GM18508 (cell line): ENCODE measurements around the gene GRPEL2.
"Not testable (repeated sequence)": the region's sequence is repeated elsewhere in the genome, so short reads cannot be mapped to it uniquely, and the experiment has no call there.

ENCODE experiments used
- ATAC-seq: cut with Tn5 transposase; IDR thresholded peaks from one replicate; pipeline ENCODE4 v1.9.1; 2021; ENCODE audit warnings: moderate number of reproducible peaks; ENCODE audit not compliant: insufficient read depth, unreplicated experiment

The GRPEL2 gene

DNA sequence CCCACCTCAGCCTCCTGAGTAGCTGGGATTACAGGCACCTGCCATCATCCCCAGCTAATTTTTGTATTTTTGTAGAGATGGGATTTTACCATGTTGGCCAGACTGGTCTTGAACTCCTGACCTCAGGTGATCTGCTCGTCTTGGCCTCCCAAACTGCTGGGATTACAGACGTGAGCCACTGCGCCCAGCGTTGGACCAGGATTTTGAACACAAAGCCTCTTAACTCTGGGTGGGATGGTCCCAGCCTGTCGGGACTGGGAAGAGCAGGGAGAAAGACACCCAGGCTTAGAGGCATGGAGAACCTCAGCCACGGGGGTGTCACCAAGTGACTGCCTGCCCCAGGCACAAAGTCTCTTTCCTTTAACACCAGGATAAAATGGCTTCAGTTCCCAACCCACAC is 45.8 kb downstream of the GRPEL2 start:
- ATAC-seq = not testable (repeated sequence)

DNA sequence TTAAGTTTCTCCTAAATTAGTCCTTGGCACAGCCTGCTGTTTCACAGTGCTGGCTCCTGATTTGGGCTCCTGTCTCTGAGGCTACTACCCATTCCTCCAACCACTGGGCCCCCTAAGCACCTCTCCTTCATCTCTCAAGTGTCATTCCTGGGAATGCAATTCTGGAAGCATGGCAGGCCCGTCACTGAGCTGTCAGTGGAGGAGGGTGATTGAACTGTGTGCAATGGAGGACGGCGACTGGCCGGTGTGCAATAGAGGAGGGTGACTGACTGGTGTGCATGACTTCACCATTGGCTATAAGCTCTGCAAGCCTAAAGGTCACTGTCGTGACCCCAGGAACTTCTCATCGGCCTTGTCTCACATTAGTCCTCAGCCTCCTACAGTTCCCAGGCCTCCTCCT is 46.2 kb downstream of the GRPEL2 start:
- ATAC-seq = no peak

DNA sequence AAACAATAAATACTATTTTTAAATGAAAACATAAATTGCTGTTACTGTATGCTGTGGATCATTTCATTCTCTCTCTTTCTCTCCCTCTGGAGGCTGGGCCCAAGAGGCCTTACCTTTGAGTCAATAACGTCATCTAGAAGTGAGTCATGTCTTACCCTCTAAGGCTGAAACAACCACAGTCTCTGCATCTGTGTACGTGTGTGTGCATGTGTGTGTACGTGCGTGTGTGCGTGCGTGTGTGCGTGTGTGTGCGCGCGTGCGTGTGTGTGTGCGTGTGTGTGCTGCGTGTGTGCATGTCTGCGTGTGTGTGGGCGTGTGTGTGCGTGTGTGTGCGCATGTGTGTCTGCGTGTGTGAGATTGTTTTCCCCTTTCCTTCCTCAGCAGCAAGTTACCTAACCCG is 47.4 kb downstream of the GRPEL2 start:
- ATAC-seq = no peak

DNA sequence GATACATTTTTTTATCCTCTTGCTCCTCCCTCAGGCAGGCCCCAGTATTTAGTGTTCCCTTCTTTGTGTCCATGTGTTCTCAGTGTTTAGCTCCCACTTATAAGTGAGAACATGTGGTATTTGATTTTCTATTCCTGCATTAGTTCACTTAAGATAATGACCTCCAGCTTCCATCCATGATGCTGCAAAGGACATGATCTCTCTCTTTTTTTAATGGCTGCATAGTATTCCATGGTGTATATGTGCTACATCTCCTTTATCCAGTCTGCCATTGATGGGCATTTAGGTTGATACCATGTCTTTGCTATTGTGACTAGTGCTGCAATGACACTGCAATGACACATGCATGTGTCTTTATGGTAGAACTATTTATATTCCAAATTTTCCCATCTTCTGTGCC is 49.7 kb downstream of the GRPEL2 start:
- not testable (repeated sequence) for ATAC-seq

DNA sequence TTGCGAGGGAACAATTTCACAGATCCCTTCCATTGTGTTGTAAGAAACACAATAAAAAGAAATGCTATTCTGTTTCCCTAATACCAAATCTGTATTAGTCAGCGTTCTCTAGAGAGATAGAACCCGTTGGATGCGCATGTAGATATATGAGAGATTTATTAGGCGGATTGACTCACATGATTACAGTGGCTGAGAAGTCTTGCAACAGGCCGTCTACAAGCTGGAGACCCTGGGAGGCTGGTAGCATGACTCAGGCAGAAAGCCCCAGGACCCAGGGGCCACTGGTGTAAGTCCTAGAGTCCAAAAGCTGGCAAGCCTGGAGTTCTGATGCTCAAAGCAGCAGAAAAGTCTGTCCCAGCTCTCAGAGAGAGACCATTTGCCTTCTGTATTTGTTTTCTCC is 52.2 kb downstream of the GRPEL2 start:
- ATAC-seq = no peak

DNA sequence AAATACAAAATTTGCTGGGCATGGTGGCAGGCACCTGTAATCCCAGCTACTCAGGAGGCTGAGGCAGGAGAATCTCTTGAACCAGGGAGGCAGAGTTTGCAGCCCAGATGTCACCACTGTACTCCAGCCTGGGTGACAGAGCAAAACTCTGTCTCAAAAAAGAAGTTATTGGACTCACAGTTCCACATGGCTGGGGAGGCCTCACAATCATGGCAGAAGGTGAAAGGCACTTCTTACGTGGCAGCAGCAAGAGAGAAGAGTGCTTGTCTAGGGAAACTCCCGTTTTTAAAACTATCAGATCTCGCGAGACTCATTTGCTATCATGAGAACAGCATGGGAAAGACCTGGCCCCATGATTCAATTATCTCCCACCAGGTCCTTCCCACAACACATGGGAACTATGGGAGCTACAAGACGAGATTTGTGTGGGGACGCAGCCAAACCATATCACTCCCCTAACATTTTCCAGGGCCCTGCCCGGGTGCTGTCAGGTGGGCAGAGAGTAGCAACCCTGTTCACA is 53.5 kb downstream of the GRPEL2 start:
- not testable (repeated sequence) for ATAC-seq

DNA sequence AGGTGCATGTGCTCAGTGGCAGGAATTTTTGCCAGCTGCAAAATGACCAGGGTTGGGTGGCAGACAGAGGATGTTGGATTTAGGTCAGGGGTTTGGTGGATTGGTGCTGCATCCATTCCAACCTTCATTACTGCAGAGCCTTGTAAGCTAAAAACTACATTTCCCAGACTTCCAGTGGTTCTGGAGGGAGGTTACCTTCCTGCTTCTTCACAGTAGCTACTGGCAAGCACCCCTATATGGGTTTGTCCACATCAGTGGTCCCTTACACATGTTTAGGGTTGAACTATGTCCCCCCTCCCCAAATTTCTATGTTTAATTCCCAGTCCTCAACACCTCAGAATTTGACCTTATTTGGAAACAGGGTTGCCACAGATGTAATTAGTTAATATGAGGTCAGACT is 54.5 kb downstream of the GRPEL2 start:
- ATAC-seq = no peak

DNA sequence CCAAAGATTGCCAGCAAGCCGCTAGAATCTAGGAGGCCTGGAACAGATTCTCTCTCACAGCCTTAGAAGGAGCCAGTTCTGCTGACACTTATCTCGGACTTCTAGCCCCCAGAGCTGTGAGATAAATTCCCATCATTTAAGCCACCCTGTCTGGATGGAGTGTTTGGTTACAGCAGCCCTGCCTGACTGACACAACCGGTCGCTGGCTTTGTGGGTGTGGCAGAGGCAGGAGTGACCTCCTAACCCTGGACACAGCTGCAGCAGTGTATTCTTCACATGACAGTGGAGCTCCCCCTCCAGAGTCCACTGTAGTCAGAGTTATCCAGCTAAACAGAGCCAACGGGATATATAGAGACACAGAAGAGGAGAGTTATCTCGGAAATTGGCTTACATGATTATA is 55.0 kb downstream of the GRPEL2 start:
- ATAC-seq = no peak

DNA sequence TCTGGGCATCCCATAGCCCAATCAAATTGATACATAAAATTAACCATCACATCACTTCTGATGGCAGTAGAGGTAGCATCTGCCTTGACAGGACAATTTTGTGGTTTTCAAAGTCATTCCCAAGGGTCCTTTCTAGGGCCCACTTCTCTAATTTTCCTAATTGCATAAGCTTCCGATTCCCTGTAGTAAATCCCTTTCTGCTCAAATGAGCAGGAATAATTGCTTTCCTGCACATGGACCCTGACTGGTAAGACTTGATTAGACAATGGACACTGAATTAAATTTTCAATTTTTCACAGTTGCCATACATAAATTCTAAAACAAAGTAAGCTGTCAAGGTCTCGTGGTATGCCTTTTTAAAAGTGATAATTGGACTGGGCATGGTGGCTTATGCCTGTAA is 55.8 kb downstream of the GRPEL2 start:
- ATAC-seq = no peak

DNA sequence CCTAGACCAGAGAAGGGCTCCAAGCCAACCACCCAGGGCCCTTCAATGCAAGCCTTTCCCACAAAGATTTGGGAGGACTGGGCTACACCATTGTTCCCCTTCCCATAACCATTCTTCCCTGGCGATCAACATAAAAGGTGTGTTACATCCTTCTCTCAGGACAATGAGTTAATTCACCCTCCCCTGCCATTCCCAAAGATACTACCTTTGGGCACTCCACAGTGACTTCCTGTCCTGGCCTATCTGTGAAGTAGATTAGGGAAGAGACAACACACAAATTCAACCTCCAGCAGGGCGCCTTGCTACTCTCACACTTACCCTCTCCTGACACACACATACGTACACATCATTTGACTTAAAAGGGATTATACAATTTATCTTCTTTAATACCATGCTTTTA is 57.0 kb downstream of the GRPEL2 start:
- no peak for ATAC-seq
